Activated T-helper 2 cell treated with anti-CD3 and anti-CD28 coated beads, Interferon-gamma antibody, Interleukin-2, Interleukin-4, amounts not matched to agents 10 μg/mL and 5 μg/mL and 100 μg/mL, durations not matched to agents 14 hours and 24 hours and 36 hours (primary cell): Measurements from ENCODE around the gene MOSPD2. TPM values are rescaled to one million over a fixed set of nuclear protein-coding genes. Genes with fewer than 3 reads are reported as not detected.

Experiments
- DNase-seq: peaks from one replicate; pipeline ENCODE4 v3.0.0; 2021; ENCODE audit warnings: low spot score
- H3K27ac Mint-ChIP-seq: one replicate; pipeline ENCODE4 v1.8.0; 2021; ENCODE audit warnings: mixed read lengths
- H3K27me3 Mint-ChIP-seq: one replicate; pipeline ENCODE4 v1.8.0; 2021; ENCODE audit warnings: low read depth, mixed read lengths
- H3K36me3 Mint-ChIP-seq: one replicate; pipeline ENCODE4 v1.8.0; 2021; ENCODE audit warnings: low read depth, mixed read lengths
- H3K4me1 Mint-ChIP-seq: one replicate; pipeline ENCODE4 v1.8.0; 2021; ENCODE audit warnings: low read depth, mixed read lengths
- H3K4me3 Mint-ChIP-seq: one replicate; pipeline ENCODE4 v1.8.0; 2021; ENCODE audit warnings: low read depth, mild to moderate bottlenecking, moderate library complexity, mixed read lengths
- H3K9me3 Mint-ChIP-seq: one replicate; pipeline ENCODE4 v1.8.0; 2021; ENCODE audit warnings: mixed read lengths
- intact Hi-C: fragments of 100-400 bp; cut with micrococcal nuclease; formaldehyde crosslinking; loops from one replicate; pipeline ENCODE4 v1.15.1; 2023
- total RNA-seq: library from RNA; stranded (reverse); gene quantifications from 2 replicates; pipeline ENCODE4 v1.2.3, GENCODE V29; 2022

MOSPD2 gene
- total RNA-seq, 1 donor from 2014 or later = 14.8 TPM

DNA sequence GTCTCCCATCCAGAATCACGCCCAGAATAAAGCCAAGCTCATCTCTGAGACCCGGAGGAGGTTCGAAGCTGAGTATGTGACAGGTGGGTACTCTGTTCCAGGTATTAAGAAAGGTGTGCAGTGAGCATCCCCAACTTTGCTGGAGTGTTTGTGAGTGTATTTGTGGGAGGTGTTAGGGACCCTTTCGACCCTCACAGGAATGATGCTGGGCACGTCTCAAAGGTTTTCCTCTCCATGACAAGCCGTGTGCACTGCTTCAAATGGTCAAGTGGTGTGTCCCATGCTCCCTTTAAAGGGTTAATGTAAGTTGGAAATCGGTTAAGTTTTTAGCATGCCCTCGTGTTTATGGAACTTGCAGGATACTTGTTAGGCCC lies 442 bp downstream of the MOSPD2 start:
- intact Hi-C loops = loop anchor here (1.0 to 2.0 kb wide), 4 partner anchors 37 to 462 kb away; partner anchors contain the start of gene PIGA
- Mint-ChIP-seq H3K36me3 (peaks cover 22% of the 10 kb centered on the region), H3K4me3 (peak overlapping the region; percentile 83), H3K27me3 (no peaks in the 10 kb centered on the region), H3K4me1 (peaks cover 27% of the 10 kb centered on the region), H3K27ac (peak overlapping the region; percentile 80), H3K9me3 (no peaks in the 10 kb centered on the region)
- no peak for DNase-seq

DNA sequence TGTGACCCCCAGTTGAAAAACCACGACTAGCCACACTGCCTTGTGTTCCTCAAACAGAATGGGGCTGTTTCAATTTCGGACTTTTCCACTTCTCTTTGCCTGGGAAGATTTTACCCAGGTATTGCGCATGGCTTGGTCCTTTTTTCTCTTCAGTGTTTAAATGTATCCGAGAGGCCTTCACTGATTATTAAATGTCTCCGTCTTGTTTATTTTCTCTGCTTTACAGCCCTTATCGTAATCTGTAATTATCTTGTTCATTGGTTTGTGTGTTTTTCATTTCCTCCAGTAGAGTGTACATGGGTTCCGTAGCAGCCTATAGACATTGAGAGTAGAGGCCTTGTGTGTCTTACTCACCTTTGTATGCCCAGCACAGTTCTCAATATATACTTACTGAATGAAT lies 2.4 kb downstream of the MOSPD2 start:
- peaks cover 16% of the 10 kb centered on the region for H3K36me3 Mint-ChIP-seq
- no peak overlapping the region for H3K4me3 Mint-ChIP-seq
- no peak overlapping the region for H3K27ac Mint-ChIP-seq
- intact Hi-C loops = no loop called here
- no peaks in the 10 kb centered on the region for H3K9me3 Mint-ChIP-seq
- peaks cover 23% of the 10 kb centered on the region for H3K4me1 Mint-ChIP-seq
- H3K27me3 Mint-ChIP-seq = no peaks in the 10 kb centered on the region
- DNase-seq = no peak

DNA sequence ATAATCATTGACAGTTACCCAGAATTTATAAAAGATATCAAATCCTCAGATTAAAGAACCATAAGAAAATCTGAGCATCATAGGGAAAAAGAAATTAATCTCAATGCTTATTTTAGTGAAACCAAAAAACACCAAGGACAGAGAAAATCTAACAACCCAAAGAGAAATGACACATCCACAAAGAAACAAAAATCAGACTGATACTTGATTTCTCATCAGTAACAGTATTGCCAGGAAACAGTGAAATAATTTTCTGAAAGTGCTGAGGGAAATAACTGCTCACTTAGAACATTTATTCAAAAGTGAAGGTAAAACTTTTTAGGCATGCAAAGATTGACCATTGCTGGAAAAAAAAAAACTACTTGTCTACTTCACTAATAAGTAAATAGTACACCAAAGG lies 10.6 kb downstream of the MOSPD2 start:
- DNase-seq = no peak
- H3K36me3 Mint-ChIP-seq = peaks cover 9% of the 10 kb centered on the region
- intact Hi-C loops = loop anchor here (10.0 kb wide), 1 partner anchor 151 kb away; no protein-coding TSS in a partner anchor
- H3K27me3 Mint-ChIP-seq = no peaks in the 10 kb centered on the region
- peak overlapping the region; percentile 54 for H3K27ac Mint-ChIP-seq
- no peaks in the 10 kb centered on the region for H3K9me3 Mint-ChIP-seq
- no peak overlapping the region for H3K4me3 Mint-ChIP-seq
- H3K4me1 Mint-ChIP-seq = peaks cover 10% of the 10 kb centered on the region

DNA sequence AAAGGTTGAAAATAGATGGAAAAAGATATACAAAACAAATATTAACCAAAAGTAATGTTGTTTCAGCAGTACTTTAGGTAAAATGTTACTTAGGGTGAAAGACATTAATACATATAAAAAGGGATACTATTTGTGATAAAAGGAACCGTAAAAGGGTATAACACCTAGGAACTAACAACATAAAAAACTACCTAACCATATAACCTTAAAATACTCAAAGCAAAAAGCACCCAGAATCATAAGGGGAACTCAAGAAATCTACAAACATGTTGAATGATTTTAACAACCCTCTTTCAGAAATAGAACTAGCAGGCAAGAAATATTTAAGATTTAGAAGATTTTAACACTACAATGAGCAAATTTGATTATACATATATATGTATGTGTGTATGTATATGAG lies 11.5 kb downstream of the MOSPD2 start:
- H3K27ac Mint-ChIP-seq = no peak overlapping the region
- H3K27me3 Mint-ChIP-seq = no peaks in the 10 kb centered on the region
- intact Hi-C loops = loop anchor here (10.0 kb wide), 1 partner anchor 150 kb away; no protein-coding TSS in a partner anchor
- peaks cover 9% of the 10 kb centered on the region for H3K36me3 Mint-ChIP-seq
- H3K4me1 Mint-ChIP-seq = peaks cover 8% of the 10 kb centered on the region
- DNase-seq = no peak
- no peak overlapping the region for H3K4me3 Mint-ChIP-seq
- H3K9me3 Mint-ChIP-seq = no peaks in the 10 kb centered on the region

DNA sequence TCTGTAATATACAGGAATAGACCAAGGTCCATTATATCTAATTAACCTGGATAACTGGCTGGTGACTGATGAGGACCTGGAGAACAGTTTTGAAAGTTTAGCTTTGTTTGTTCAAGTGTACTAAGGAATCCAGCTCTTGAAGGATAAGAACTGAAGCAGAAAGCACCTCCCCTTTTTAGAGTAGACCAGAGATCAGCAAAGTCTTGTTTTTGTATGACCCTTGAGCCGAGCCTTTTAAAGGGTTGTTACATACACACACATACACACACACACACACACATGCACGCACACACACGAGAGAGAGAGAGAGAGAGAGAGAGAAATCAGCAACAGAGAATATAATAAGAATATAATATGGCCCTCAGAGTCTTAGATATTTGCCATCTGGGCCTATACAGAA lies 13.0 kb downstream of the MOSPD2 start:
- peaks cover 12% of the 10 kb centered on the region for H3K36me3 Mint-ChIP-seq
- peaks cover 8% of the 10 kb centered on the region for H3K4me1 Mint-ChIP-seq
- no peak overlapping the region for H3K27ac Mint-ChIP-seq
- H3K27me3 Mint-ChIP-seq = no peaks in the 10 kb centered on the region
- H3K9me3 Mint-ChIP-seq = no peaks in the 10 kb centered on the region
- no peak for DNase-seq
- intact Hi-C loops = loop anchor here (10.0 kb wide), 1 partner anchor 149 kb away; no protein-coding TSS in a partner anchor
- H3K4me3 Mint-ChIP-seq = no peak overlapping the region

DNA sequence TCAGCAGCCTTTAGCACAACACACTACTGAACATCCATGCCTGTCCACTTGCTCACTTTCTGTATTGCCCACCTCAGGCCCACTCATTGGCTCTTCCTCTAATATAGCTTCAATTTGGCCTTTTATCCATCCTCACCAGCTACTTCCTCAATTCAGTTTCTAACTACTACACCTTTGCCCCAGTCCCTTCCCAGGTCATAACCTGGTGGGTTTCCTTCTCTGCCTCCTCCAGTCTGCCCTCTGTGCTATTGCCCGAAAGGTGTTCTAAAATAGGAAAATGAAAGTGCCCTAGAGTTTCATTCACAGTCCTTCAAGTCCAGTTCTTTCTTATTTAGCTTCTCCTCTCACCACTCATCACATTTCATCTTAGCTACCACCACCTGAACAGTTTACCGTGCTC lies 23.1 kb downstream of the MOSPD2 start:
- intact Hi-C loops = no loop called here
- Mint-ChIP-seq H3K4me3 (no peak overlapping the region), H3K27me3 (no peaks in the 10 kb centered on the region), H3K27ac (peak overlapping the region; percentile 34), H3K4me1 (peaks cover 4% of the 10 kb centered on the region), H3K36me3 (peaks cover 33% of the 10 kb centered on the region), H3K9me3 (no peaks in the 10 kb centered on the region)
- no peak for DNase-seq

DNA sequence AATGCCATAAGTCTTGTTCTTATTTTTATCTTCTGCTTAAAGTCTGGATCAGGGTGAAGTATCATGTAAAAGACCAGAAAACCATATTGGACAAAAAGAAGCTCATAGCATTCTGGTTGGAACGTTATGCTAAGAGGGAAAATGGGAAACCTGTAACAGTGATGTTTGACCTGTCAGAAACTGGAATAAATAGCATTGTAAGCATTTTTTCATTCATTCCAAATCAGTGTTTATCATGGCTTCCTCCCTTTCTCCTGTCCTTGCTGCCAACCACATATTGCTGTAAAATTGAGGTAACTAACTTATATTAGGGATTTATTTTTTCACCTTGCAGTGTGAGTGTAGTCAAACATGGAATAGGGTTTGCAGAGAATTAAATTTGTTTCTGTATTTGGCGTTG lies 23.8 kb downstream of the MOSPD2 start:
- H3K9me3 Mint-ChIP-seq = no peaks in the 10 kb centered on the region
- peaks cover 35% of the 10 kb centered on the region for H3K36me3 Mint-ChIP-seq
- H3K27ac Mint-ChIP-seq = no peak overlapping the region
- no peak for DNase-seq
- intact Hi-C loops = no loop called here
- H3K4me3 Mint-ChIP-seq = no peak overlapping the region
- no peaks in the 10 kb centered on the region for H3K27me3 Mint-ChIP-seq
- H3K4me1 Mint-ChIP-seq = peaks cover 4% of the 10 kb centered on the region

DNA sequence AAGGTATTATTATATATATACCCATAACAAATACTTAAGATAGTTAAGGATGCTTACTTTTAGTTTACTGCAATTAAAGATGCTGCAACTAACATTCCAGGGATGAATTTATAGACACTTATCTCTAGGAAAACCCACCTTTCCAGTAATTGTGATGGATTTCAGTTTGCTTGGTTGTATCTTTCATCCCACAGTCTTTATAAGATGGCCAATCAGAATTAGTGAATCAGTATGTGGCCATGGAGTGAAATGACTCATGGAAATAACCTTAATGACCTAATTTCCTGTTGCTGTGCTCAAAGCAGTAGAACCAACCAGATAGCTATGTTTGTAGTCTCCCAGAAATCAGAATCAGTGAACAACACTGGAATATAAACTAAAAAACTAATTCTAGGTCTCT lies 26.4 kb downstream of the MOSPD2 start:
- peaks cover 4% of the 10 kb centered on the region for H3K4me1 Mint-ChIP-seq
- DNase-seq = no peak
- H3K9me3 Mint-ChIP-seq = peaks cover 7% of the 10 kb centered on the region
- no peaks in the 10 kb centered on the region for H3K27me3 Mint-ChIP-seq
- peak overlapping the region; percentile 70 for H3K27ac Mint-ChIP-seq
- H3K36me3 Mint-ChIP-seq = peaks cover 52% of the 10 kb centered on the region
- intact Hi-C loops = no loop called here
- H3K4me3 Mint-ChIP-seq = no peak overlapping the region

DNA sequence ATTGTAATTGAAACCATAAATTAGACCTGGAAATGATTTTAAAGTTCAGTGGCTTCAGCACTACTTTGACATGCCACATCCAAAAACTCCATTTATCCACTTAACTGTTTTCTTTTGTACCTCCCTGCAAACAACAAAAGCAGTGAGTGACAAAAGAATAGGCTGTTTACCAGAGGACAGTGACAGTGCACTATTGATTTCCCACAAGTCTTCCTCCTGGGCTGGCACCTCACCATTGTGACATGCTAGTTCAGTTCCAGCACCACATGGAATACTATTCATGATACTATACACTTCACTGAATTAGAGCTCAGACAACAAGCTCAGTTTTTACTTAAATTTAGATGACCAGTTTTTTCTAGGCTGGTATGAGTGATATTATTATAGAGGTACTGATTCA lies 29.3 kb downstream of the MOSPD2 start:
- no peak overlapping the region for H3K4me3 Mint-ChIP-seq
- H3K27me3 Mint-ChIP-seq = no peaks in the 10 kb centered on the region
- H3K27ac Mint-ChIP-seq = no peak overlapping the region
- peaks cover 11% of the 10 kb centered on the region for H3K9me3 Mint-ChIP-seq
- no peak for DNase-seq
- H3K4me1 Mint-ChIP-seq = peaks cover 2% of the 10 kb centered on the region
- intact Hi-C loops = no loop called here
- peaks cover 43% of the 10 kb centered on the region for H3K36me3 Mint-ChIP-seq

DNA sequence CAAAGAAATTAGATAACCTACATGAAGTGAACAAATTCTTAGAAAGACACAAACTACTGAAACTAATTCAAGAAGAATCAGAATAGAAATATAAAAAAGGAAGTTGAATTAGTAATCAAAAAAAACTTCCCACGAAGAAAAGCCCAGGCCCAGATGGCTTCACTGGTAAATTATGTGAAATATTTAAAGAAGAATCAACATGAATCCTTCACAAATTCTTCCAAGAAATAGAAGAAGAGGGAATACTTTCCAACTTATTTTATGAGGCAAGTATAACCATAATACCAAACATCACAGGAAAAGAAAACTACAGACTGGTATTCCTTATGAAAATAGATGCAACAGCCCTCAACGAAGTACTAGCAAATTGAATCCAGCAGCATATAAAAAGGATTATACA lies 30.7 kb downstream of the MOSPD2 start:
- intact Hi-C loops = no loop called here
- H3K9me3 Mint-ChIP-seq = peaks cover 11% of the 10 kb centered on the region
- H3K4me3 Mint-ChIP-seq = no peak overlapping the region
- no peak overlapping the region for H3K27ac Mint-ChIP-seq
- H3K36me3 Mint-ChIP-seq = peaks cover 39% of the 10 kb centered on the region
- no peaks in the 10 kb centered on the region for H3K27me3 Mint-ChIP-seq
- H3K4me1 Mint-ChIP-seq = peaks cover 2% of the 10 kb centered on the region
- no peak for DNase-seq

DNA sequence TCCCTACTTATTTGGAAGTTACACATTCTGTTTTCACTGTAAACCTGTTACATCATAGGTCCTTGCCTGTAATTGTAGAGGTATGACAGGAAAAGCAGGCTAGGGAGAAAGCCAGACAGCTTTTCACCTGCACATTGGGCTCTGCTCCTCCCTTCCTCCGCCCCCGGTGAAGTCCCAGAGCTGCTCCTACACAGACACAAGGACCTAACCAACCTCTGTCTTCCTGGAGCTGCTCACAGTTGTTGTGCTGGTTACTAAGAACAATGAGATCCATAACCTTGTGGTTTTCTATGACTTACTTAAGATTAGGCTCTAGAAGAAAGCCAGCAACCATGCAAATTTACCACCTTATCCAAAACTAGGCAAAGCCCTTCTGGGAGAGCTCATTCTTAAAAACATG lies 40.0 kb downstream of the MOSPD2 start:
- Mint-ChIP-seq H3K4me3 (no peak overlapping the region), H3K9me3 (no peaks in the 10 kb centered on the region), H3K36me3 (peaks cover 33% of the 10 kb centered on the region), H3K4me1 (no peaks in the 10 kb centered on the region), H3K27ac (no peak overlapping the region), H3K27me3 (no peaks in the 10 kb centered on the region)
- no peak for DNase-seq
- intact Hi-C loops = no loop called here

DNA sequence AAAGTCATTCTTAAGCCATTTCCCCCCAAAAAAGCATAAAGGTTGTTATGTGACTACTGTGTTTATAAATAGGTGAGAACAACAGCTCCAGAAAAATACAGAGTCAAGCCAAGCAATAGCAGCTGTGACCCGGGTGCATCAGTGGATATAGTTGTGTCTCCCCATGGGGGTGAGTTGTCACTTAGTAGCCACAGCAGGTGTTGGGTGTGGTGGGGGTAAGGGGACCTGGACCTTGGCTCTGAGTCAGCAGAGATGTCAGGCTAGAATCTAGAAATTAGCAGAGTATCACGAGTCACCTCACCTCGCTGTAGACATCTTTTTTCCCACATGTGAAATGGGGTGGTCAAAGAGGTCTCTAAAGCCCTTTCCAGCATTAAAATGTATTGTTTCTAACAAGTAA lies 42.4 kb downstream of the MOSPD2 start:
- Mint-ChIP-seq H3K4me3 (no peak overlapping the region), H3K36me3 (peaks cover 30% of the 10 kb centered on the region), H3K27me3 (no peaks in the 10 kb centered on the region)

DNA sequence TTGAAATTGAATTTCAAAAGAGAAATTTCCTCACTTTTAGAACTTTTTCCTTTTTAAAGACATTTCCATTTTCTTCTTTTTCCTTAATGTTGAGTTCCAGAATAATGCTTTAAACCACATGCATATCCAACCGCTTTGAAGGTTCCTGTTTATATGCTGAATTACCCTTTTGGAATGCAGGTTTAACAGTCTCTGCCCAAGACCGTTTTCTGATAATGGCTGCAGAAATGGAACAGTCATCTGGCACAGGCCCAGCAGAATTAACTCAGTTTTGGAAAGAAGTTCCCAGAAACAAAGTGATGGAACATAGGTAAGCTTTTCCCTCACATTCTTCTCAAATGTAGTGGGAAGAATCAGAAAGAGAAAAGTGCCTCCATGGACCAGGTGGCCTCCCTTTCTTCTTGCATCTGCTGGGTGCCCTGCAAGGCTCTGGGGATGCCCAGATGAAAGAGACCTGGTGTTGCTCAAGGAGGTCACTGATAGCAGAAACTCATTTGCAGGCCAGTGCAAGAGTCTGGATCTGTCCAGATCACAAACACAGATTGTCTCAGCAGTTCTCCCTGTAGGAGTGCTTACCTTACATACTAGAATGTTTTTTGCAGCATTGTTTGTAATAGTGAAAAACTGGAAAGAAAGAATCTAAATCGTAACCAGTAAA lies 42.9 kb downstream of the MOSPD2 start:
- DNase-seq = no peak
- no peak overlapping the region for H3K27ac Mint-ChIP-seq
- H3K4me3 Mint-ChIP-seq = no peak overlapping the region
- no peaks in the 10 kb centered on the region for H3K4me1 Mint-ChIP-seq
- intact Hi-C loops = no loop called here
- no peaks in the 10 kb centered on the region for H3K27me3 Mint-ChIP-seq
- H3K9me3 Mint-ChIP-seq = no peaks in the 10 kb centered on the region
- peaks cover 27% of the 10 kb centered on the region for H3K36me3 Mint-ChIP-seq

More for the DNA sequence above, 42.4 kb downstream of the MOSPD2 start:
- no peaks in the 10 kb centered on the region for H3K4me1 Mint-ChIP-seq
- H3K27ac Mint-ChIP-seq = no peak overlapping the region
- intact Hi-C loops = no loop called here
- no peaks in the 10 kb centered on the region for H3K9me3 Mint-ChIP-seq
- DNase-seq = no peak

DNA sequence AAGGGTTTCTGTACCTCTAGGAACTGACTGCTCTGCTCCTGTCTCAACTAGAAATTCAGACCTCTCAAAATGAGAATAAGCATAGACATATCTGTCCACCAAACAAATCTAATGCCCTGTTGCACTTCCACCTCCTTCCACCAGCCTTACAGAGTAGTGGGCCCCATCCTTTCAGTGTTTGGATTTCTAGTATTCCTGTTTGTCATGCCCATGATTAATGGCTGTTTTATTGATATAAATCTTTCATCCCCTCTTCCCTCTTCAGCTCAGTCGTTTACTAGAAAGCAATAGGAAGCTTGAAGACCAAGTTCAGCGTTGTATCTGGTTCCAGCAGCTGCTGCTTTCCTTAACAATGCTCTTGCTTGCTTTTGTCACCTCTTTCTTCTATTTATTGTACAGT lies 46.2 kb downstream of the MOSPD2 start:
- no peaks in the 10 kb centered on the region for H3K27me3 Mint-ChIP-seq
- H3K27ac Mint-ChIP-seq = no peak overlapping the region
- intact Hi-C loops = no loop called here
- no peaks in the 10 kb centered on the region for H3K9me3 Mint-ChIP-seq
- H3K4me1 Mint-ChIP-seq = no peaks in the 10 kb centered on the region
- DNase-seq = no peak
- H3K36me3 Mint-ChIP-seq = peaks cover 14% of the 10 kb centered on the region
- H3K4me3 Mint-ChIP-seq = no peak overlapping the region
